ENCODE results near the gene CSF2RB.
A peak's percentile ranks its signal among the peaks of the same experiment; 100 is the strongest.

The CSF2RB gene

DNA sequence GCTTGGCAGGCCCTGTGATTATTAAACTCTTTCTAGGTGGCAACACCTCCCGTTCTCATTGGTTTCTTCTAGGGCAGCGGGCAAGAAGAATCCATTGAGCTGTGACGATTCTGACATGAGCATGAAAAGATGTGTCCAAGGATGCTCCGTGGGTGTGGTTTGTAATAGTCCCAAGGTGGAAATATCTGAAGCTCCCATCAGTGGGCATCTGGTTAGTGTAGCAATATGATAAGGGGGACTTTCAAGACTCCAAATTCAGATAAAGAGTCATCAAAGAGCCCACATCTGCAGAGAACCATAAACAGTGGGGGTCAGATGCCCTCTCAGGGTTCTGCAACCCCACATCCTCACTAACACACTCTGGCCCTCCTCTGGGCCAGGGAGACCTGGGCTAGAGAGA lies 63.2 kb downstream of the CSF2RB start:
- no peak overlapping the region for H3K4me3 ChIP-seq (ENCODE audit: low read depth, low read length)
- TF ChIP-seq MYC (IDR thresholded peaks at IDR 0.05; ENCODE audit: low read depth, low read length) (no peak), POLR2A (IDR thresholded peaks at IDR 0.05; ENCODE audit: extremely low read depth, insufficient read length) (no peak)
- TF ChIP-seq, protein P1, sequence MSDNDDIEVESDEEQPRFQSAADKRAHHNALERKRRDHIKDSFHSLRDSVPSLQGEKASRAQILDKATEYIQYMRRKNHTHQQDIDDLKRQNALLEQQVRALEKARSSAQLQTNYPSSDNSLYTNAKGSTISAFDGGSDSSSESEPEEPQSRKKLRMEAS (IDR thresholded peaks at IDR 0.05; ENCODE audit: low read depth, low read length), result no peak
- TF ChIP-seq, protein P2, sequence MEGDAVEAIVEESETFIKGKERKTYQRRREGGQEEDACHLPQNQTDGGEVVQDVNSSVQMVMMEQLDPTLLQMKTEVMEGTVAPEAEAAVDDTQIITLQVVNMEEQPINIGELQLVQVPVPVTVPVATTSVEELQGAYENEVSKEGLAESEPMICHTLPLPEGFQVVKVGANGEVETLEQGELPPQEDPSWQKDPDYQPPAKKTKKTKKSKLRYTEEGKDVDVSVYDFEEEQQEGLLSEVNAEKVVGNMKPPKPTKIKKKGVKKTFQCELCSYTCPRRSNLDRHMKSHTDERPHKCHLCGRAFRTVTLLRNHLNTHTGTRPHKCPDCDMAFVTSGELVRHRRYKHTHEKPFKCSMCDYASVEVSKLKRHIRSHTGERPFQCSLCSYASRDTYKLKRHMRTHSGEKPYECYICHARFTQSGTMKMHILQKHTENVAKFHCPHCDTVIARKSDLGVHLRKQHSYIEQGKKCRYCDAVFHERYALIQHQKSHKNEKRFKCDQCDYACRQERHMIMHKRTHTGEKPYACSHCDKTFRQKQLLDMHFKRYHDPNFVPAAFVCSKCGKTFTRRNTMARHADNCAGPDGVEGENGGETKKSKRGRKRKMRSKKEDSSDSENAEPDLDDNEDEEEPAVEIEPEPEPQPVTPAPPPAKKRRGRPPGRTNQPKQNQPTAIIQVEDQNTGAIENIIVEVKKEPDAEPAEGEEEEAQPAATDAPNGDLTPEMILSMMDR (IDR thresholded peaks at IDR 0.05; ENCODE audit: low read depth, low read length), result no peak
- no peak for DNase-seq (ENCODE audit: low read depth)

DNA sequence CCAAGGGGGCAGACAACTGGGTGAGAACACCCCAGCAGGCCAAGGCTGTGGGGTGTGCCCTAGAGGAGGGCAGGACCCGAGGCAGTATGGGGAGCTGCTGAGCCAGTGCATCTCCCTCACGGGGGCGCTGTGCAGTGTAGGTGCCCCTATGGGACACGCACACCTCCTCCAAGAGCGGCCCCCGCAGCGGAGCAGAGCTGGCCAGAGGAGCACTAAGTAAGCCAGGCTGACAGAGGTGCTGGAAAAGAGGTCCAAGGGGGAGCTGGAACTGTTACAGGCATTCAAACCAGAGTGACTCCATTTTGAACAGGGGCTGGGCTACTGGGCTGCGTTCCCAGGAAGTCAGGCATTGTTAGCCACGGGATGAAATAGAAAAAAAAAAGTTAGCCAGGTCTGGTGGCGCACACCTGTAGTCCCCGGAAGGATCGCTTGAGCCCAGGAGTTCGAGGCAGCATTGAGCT lies 64.0 kb downstream of the CSF2RB start:
- peak overlapping the region; percentile 60 for H3K4me3 ChIP-seq (ENCODE audit: low read depth, low read length)
- peak; percentile 81 for DNase-seq (ENCODE audit: low read depth)
- TF ChIP-seq POLR2A (IDR thresholded peaks at IDR 0.05; ENCODE audit: extremely low read depth, insufficient read length), result no peak
- TF ChIP-seq, protein P2 (IDR thresholded peaks at IDR 0.05; ENCODE audit: low read depth, low read length), result peak; percentile 67

DNA sequence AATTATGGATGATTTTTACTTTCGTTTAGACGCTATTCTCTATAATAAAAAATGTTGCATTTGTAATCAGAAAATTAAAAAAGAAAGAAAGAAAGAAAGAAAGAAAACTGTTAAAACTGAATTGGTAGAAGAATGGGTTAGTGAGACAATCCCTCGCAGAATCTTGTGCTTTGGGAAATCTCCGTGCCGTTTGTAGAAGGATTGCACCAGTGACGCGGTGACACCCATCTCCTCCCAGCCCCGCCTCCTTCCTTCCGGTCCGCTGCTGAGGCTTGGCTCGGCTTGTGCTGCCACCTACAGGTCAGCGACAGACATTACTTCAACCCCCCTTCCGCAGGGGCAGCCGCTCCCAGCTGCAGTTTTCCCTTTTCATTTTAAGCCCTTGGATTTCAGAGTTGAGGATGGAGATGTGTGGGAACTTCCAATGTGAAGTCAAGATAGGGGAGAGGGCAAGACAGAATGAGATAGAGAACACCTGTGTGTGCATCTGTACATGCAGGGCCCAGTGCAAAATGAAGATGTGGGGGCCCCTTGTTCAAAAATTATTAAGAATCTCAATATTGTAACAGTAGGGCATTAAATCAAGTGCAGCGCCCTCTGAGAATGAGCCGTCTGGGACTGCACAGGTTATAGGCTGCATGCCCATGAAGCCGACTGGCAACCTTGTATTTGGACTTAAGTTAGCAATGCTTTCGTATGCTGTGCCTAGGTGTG lies 64.7 kb downstream of the CSF2RB start:
- DNase-seq (ENCODE audit: low read depth), result peak; percentile 87
- TF ChIP-seq, protein P2 (IDR thresholded peaks at IDR 0.05; ENCODE audit: low read depth, low read length), result peak; percentile 68
- TF ChIP-seq, protein P1 (IDR thresholded peaks at IDR 0.05; ENCODE audit: low read depth, low read length), result no peak
- H3K4me3 ChIP-seq (ENCODE audit: low read depth, low read length), result peak overlapping the region; percentile 60

GRCh38 chr22:36979016-36979910 lies 65.8 kb downstream of the CSF2RB start:
- DNase-seq (ENCODE audit: low read depth), result no peak
- TF ChIP-seq, protein P1 (IDR thresholded peaks at IDR 0.05; ENCODE audit: low read depth, low read length), result no peak
- no peak for TF ChIP-seq POLR2A (IDR thresholded peaks at IDR 0.05; ENCODE audit: extremely low read depth, insufficient read length)
- TF ChIP-seq MYC (IDR thresholded peaks at IDR 0.05; ENCODE audit: low read depth, low read length), result no peak
- TF ChIP-seq, protein P2 (IDR thresholded peaks at IDR 0.05; ENCODE audit: low read depth, low read length), result no peak
- no peak overlapping the region for H3K4me3 ChIP-seq (ENCODE audit: low read depth, low read length)

- H3K4me3 ChIP-seq (ENCODE audit: low read depth, low read length), result no peak overlapping the region
- no peak for DNase-seq (ENCODE audit: low read depth)
- TF ChIP-seq MYC (IDR thresholded peaks at IDR 0.05; ENCODE audit: low read depth, low read length) (no peak), POLR2A (IDR thresholded peaks at IDR 0.05; ENCODE audit: extremely low read depth, insufficient read length) (no peak)
- TF ChIP-seq, protein P2 (IDR thresholded peaks at IDR 0.05; ENCODE audit: low read depth, low read length), result no peak
- TF ChIP-seq, protein P1 (IDR thresholded peaks at IDR 0.05; ENCODE audit: low read depth, low read length), result no peak
These were observed 67.9 kb downstream of the CSF2RB start for GRCh38 chr22:36981247-36981775.
